ENCODE data around the gene CCDC88C. TPM values are rescaled to one million over a fixed set of nuclear protein-coding genes. Genes with fewer than 3 reads are reported as not detected.

The CCDC88C gene
- total RNA-seq, 1 donor = 0.36 TPM

DNA sequence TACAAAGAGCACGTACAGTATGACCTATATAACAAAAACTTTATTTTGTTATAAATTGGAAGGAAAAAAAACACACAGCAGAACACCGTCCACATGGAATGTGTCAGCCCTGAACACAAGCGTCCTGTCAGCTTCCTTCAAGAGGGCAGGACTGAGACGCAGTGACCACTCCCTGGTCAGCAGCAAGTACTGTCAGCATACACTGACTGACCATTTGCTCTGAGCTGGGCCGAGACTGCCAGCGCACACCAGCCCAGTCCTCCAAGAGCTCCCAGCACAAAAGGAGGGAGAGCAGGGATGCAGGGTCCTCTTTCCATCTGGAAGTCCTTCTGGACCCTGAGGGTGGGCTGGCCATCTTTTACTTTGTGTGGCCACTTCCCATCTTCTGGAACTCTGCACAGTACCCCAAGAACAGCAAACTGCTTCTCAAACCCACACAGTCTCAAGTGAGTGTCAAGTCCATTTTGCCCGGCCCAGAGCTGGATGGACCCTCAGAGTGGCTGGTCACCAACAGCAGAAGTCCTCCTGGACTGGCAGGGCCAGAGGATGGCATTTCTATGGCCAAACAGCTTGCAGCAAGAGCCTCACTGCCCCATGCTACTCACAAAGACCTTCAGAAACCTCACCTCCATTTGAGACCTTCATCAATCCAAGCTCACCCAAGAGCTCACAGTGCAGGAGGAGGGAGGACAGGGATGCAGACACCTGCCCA, 11.7 kb downstream of the CCDC88C start:
- Histone ChIP-seq H3K4me1 (ENCODE audit: insufficient read depth, low read length) (no peaks in the 10 kb centered on the region), H3K36me3 (ENCODE audit: insufficient read depth, low read length) (no peaks in the 10 kb centered on the region), H3K79me2 (ENCODE audit: insufficient read depth, low read length) (no peaks in the 10 kb centered on the region), H3K9me3 (ENCODE audit: low read depth, low read length) (no peaks in the 10 kb centered on the region), H4K20me1 (ENCODE audit: insufficient read depth, low read length) (no peaks in the 10 kb centered on the region), H2AFZ (ENCODE audit: low read length) (no peak overlapping the region), H3K27me3 (ENCODE audit: insufficient read depth, low read length) (peaks cover 3% of the 10 kb centered on the region), H3K4me2 (ENCODE audit: insufficient read depth, low read length) (no peak overlapping the region), H3K27ac (ENCODE audit: low read depth, low read length) (no peak overlapping the region), H3K4me3 (ENCODE audit: insufficient read depth, low read length) (no peak overlapping the region)
- no peak for DNase-seq (ENCODE audit: insufficient read length, low spot score, missing footprints)
- TF ChIP-seq, protein P1, sequence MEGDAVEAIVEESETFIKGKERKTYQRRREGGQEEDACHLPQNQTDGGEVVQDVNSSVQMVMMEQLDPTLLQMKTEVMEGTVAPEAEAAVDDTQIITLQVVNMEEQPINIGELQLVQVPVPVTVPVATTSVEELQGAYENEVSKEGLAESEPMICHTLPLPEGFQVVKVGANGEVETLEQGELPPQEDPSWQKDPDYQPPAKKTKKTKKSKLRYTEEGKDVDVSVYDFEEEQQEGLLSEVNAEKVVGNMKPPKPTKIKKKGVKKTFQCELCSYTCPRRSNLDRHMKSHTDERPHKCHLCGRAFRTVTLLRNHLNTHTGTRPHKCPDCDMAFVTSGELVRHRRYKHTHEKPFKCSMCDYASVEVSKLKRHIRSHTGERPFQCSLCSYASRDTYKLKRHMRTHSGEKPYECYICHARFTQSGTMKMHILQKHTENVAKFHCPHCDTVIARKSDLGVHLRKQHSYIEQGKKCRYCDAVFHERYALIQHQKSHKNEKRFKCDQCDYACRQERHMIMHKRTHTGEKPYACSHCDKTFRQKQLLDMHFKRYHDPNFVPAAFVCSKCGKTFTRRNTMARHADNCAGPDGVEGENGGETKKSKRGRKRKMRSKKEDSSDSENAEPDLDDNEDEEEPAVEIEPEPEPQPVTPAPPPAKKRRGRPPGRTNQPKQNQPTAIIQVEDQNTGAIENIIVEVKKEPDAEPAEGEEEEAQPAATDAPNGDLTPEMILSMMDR (IDR thresholded peaks at IDR 0.05; ENCODE audit: extremely low read depth, low read depth, low read length) = no peak

- no peaks in the 10 kb centered on the region for H3K36me3 ChIP-seq (ENCODE audit: insufficient read depth, low read length)
- no peak for DNase-seq (ENCODE audit: insufficient read length, low spot score, missing footprints)
- TF ChIP-seq, protein P1 (IDR thresholded peaks at IDR 0.05; ENCODE audit: extremely low read depth, low read depth, low read length) = no peak
- H4K20me1 ChIP-seq (ENCODE audit: insufficient read depth, low read length) = no peaks in the 10 kb centered on the region
- H3K4me3 ChIP-seq (ENCODE audit: insufficient read depth, low read length) = no peak overlapping the region
- H2AFZ ChIP-seq (ENCODE audit: low read length) = no peak overlapping the region
- H3K27ac ChIP-seq (ENCODE audit: low read depth, low read length) = no peak overlapping the region
- no peaks in the 10 kb centered on the region for H3K27me3 ChIP-seq (ENCODE audit: insufficient read depth, low read length)
- no peak overlapping the region for H3K4me2 ChIP-seq (ENCODE audit: insufficient read depth, low read length)
- no peaks in the 10 kb centered on the region for H3K9me3 ChIP-seq (ENCODE audit: low read depth, low read length)
- H3K79me2 ChIP-seq (ENCODE audit: insufficient read depth, low read length) = no peaks in the 10 kb centered on the region
- no peaks in the 10 kb centered on the region for H3K4me1 ChIP-seq (ENCODE audit: insufficient read depth, low read length)
Observed at GRCh38 chr14:91405241-91405721, 12.3 kb downstream of the CCDC88C start.

DNA sequence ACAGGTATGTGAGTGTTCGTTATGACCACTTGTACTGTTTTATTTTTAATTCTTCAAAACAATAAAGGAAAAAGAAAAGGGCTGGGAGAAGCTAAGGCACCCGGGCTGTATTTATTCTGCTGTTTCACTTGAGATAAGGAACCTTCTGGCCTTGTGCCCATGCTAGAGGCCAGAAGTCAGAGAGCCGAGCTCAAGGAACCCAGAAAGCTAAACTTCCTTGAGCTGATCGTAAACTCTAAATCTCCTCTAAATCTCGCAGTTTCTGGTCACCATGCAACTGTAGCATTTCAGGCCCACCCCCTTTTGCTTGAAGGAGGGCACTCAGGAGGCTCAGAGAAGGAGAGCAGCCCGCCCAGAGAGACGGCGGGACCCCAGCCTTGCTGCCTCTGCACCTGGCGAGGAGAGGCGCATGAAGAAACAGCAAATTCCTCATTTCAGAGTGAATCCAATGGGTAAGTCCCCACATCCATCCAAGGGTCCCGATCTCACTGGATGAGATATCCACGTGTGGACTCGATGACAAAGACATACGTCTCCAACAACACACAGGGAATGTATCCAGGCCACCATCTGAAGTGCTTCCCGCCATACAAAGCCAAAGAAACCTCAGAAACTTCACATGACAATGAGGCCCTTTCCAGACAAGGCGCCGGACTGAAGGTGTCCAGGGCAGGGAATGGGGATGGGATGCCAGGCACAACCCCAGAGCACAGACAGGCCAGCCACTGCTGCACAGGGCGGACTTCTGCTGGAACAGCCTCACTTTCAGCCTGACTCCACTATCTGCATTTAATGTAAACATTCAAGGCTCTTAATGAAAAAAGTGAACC, 14.6 kb downstream of the CCDC88C start:
- peak; percentile 59 for DNase-seq (ENCODE audit: insufficient read length, low spot score, missing footprints)
- H3K9me3 ChIP-seq (ENCODE audit: low read depth, low read length) = no peaks in the 10 kb centered on the region
- no peaks in the 10 kb centered on the region for H3K4me1 ChIP-seq (ENCODE audit: insufficient read depth, low read length)
- no peak overlapping the region for H2AFZ ChIP-seq (ENCODE audit: low read length)
- no peak overlapping the region for H3K27ac ChIP-seq (ENCODE audit: low read depth, low read length)
- no peak overlapping the region for H3K4me2 ChIP-seq (ENCODE audit: insufficient read depth, low read length)
- H3K4me3 ChIP-seq (ENCODE audit: insufficient read depth, low read length) = no peak overlapping the region
- no peaks in the 10 kb centered on the region for H4K20me1 ChIP-seq (ENCODE audit: insufficient read depth, low read length)
- H3K36me3 ChIP-seq (ENCODE audit: insufficient read depth, low read length) = no peaks in the 10 kb centered on the region
- TF ChIP-seq, protein P1 (IDR thresholded peaks at IDR 0.05; ENCODE audit: extremely low read depth, low read depth, low read length) = no peak
- no peaks in the 10 kb centered on the region for H3K27me3 ChIP-seq (ENCODE audit: insufficient read depth, low read length)
- no peaks in the 10 kb centered on the region for H3K79me2 ChIP-seq (ENCODE audit: insufficient read depth, low read length)

DNA sequence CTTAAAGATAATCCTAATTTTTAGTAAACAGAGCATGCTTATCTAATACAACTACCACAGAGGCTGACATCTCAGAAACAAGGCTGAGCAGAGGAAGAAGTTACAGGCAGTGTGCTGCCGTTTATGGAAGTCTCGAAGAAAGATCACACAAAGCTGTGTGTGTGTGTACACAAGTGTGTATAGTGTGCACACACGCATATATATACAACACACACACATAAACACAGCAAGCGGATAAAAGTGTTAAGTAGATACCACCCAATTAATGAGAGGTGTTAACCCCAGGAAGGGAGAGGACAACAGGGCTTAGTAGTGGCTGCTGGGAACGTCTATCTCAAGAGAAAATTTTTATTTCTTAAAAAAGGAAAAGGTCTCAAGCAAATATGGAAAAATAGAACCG, 15.3 kb downstream of the CCDC88C start:
- Histone ChIP-seq H4K20me1 (ENCODE audit: insufficient read depth, low read length) (no peaks in the 10 kb centered on the region), H2AFZ (ENCODE audit: low read length) (no peak overlapping the region), H3K36me3 (ENCODE audit: insufficient read depth, low read length) (no peaks in the 10 kb centered on the region), H3K4me3 (ENCODE audit: insufficient read depth, low read length) (no peak overlapping the region), H3K27me3 (ENCODE audit: insufficient read depth, low read length) (no peaks in the 10 kb centered on the region), H3K79me2 (ENCODE audit: insufficient read depth, low read length) (no peaks in the 10 kb centered on the region), H3K4me1 (ENCODE audit: insufficient read depth, low read length) (no peaks in the 10 kb centered on the region), H3K27ac (ENCODE audit: low read depth, low read length) (no peak overlapping the region), H3K4me2 (ENCODE audit: insufficient read depth, low read length) (no peak overlapping the region), H3K9me3 (ENCODE audit: low read depth, low read length) (no peaks in the 10 kb centered on the region)
- peak; percentile 60 for DNase-seq (ENCODE audit: insufficient read length, low spot score, missing footprints)
- TF ChIP-seq, protein P1 (IDR thresholded peaks at IDR 0.05; ENCODE audit: extremely low read depth, low read depth, low read length) = no peak

All from osteoblast (primary cell).